Measurements from ENCODE around the gene FOXC2. TPM values are rescaled to one million over a fixed set of nuclear protein-coding genes. Genes with fewer than 3 reads are reported as not detected.

FOXC2 gene
- total and polyA plus RNA-seq, 2 donors (not counting 3 experiments of a cell fraction or from before 2014, with no cell fraction given) = 7.7 to 44.0 TPM

- H3K36me3 ChIP-seq (ENCODE audit: control insufficient read depth in 2 of 2, extremely low read depth in 1 of 2, insufficient read depth in 2 of 2, low read length in 2 of 2) = peaks cover 3 to 42% of the 10 kb centered on the region in 2 experiments
- no peak overlapping the region for H3K27ac ChIP-seq (ENCODE audit: insufficient read depth, low read depth, low read length)
- H4K20me1 ChIP-seq (replicated peaks; ENCODE audit: control insufficient read depth, extremely low read depth, insufficient read depth, low read length) = no peaks in the 10 kb centered on the region
- no peaks in the 10 kb centered on the region for H3K9me3 ChIP-seq (replicated peaks; ENCODE audit: control insufficient read depth, insufficient read depth, low read length)
- DNase-seq (ENCODE audit: low read depth, low spot score) = no peak
- no peak overlapping the region for H2AFZ ChIP-seq (ENCODE audit: low read depth, low read length)
- no TSS peak for BruUV-seq (replicated peaks)
- no peaks in the 10 kb centered on the region for H3K27me3 ChIP-seq (ENCODE audit: control insufficient read depth in 2 of 2, insufficient read depth in 2 of 2, low read length in 2 of 2)
- H3K4me2 ChIP-seq (ENCODE audit: insufficient read depth, low read length) = no peak overlapping the region
- no peak overlapping the region for H3K9ac ChIP-seq (replicated peaks; ENCODE audit: extremely low read depth, insufficient read depth, low read length)
- no peak for FAIRE-seq
- dilution Hi-C loops (cut with MboI; ENCODE audit: extremely low pct_ligation_motif_present, low sequenced_read_pairs) = no loop called here
- intact Hi-C loops (cut with micrococcal nuclease) = no loop called here
- H3K79me2 ChIP-seq (ENCODE audit: control insufficient read depth, insufficient read depth, low read length) = no peaks in the 10 kb centered on the region
- H3K9me1 ChIP-seq (replicated peaks; ENCODE audit: control insufficient read depth, extremely low read depth, insufficient read depth, low read length) = no peaks in the 10 kb centered on the region
- H3K4me3 ChIP-seq (replicated peaks in 1 of 3; ENCODE audit: insufficient read depth in 1 of 3, low read depth in 1 of 3, low read length in 3 of 3) = no peak overlapping the region
- POLR2A ChIA-PET = no interaction called here
- H3K4me1 ChIP-seq (ENCODE audit: control insufficient read depth, extremely low read depth, insufficient read depth, low read length) = no peaks in the 10 kb centered on the region
- CTCF ChIA-PET = no interaction called here
- TF ChIP-seq POLR2AphosphoS5 (IDR thresholded peaks at IDR 0.05; ENCODE audit: insufficient read depth, low read depth, low read length) (no peak), CTCF (IDR thresholded peaks at IDR 0.05; ENCODE audit: extremely low read depth in 1 of 2, insufficient read depth in 1 of 2, low read depth in 1 of 2, low read length in 2 of 2) (no peak)
- TF ChIP-seq, protein P1, sequence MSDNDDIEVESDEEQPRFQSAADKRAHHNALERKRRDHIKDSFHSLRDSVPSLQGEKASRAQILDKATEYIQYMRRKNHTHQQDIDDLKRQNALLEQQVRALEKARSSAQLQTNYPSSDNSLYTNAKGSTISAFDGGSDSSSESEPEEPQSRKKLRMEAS (IDR thresholded peaks at IDR 0.05; ENCODE audit: insufficient read depth, insufficient read length) = no peak
These were observed 25.1 kb upstream of the FOXC2 start for GRCh38 chr16:86541560-86541959.

Data from endothelial cell of umbilical vein (primary cell).